Endothelial cell of umbilical vein (primary cell): ENCODE results near the gene CCDC196. TPM values are rescaled to one million over a fixed set of nuclear protein-coding genes. Genes with fewer than 3 reads are reported as not detected.

Experiments
- Bru-seq: library from RNA; stranded (reverse); fragments of 400-500 nt; gene quantifications from one replicate; lab custom pipeline; 2021; lab: Mats Ljungman, UMichigan
- BruChase-seq, 2 experiments: library from RNA; stranded (reverse); fragments of 400-500 nt; gene quantifications; one replicate each; lab custom pipeline; 2021; lab: Mats Ljungman, UMichigan
- BruUV-seq: library from RNA; stranded (reverse); fragments of 400-500 nt; replicated peaks from 2 replicates; lab custom pipeline; 2021; lab: Mats Ljungman, UMichigan
- CTCF ChIA-PET: fragments of 300-600, 350-600 bp; sonication (Branson Sonifier 250); formaldehyde crosslinking; loops from one replicate; lab custom pipeline; 2021; ENCODE audit warnings: antibody characterized with exemption, inconsistent platforms; lab: Charles Lee
- POLR2A ChIA-PET: fragments of 300-600, 350-600 bp; sonication (Branson Sonifier 250); formaldehyde crosslinking; loops from one replicate; lab custom pipeline; 2021; ENCODE audit warnings: antibody characterized with exemption, inconsistent platforms; lab: Charles Lee
- DNase-seq: peaks from one replicate; pipeline ENCODE4 v3.0.0-alpha.2; 2011; ENCODE audit warnings: low read depth, low spot score
- FAIRE-seq: peaks from 2 replicates; lab custom pipeline; 2011; peaks lifted over from hg19 to GRCh38; lab: Jason Lieb, UNC
- H2AFZ ChIP-seq: 2 replicates; pipeline ENCODE4 v1.6.0; 2012; ENCODE audit warnings: low read depth, low read length, control low read depth, inconsistent platforms
- H3K27ac ChIP-seq: 2 replicates; pipeline ENCODE4 v1.5.1; 2011; ENCODE audit warnings: low read depth, mild to moderate bottlenecking, control low read depth, low read length, moderate library complexity; ENCODE audit not compliant: insufficient read depth
- H3K27me3 ChIP-seq, 2 experiments: 2 replicates each; pipeline versions ENCODE4 v1.6.0 to v1.6.1; 2011; ENCODE audit warnings: low read length in 2 of 2, mixed read lengths in 1 of 2; ENCODE audit not compliant: control insufficient read depth in 2 of 2, insufficient read depth in 2 of 2
- H3K36me3 ChIP-seq, 2 experiments: 2 replicates in 1 of 2; 3 replicates in 1 of 2; pipeline ENCODE4 v1.5.1; 2011; ENCODE audit warnings: low read length in 2 of 2, mild to moderate bottlenecking in 1 of 2, moderate library complexity in 1 of 2; ENCODE audit not compliant: control insufficient read depth in 2 of 2, insufficient read depth in 2 of 2; ENCODE audit errors: extremely low read depth in 1 of 2
- H3K4me1 ChIP-seq: 3 replicates; pipeline ENCODE4 v1.5.1; 2011; ENCODE audit warnings: mild to moderate bottlenecking, low read length; ENCODE audit not compliant: control insufficient read depth, insufficient read depth; ENCODE audit errors: extremely low read depth
- H3K4me2 ChIP-seq: 2 replicates; pipeline ENCODE4 v1.6.1; 2011; ENCODE audit warnings: low read length, control low read depth, mixed read lengths; ENCODE audit not compliant: insufficient read depth
- H3K4me3 ChIP-seq, 3 experiments: fragments of 200-600 bp in 1 of 3; sonication (generic), shearing (Covaris generic) in 1 of 3; replicated peaks in 1 of 3; 2 replicates each; pipeline ENCODE4 v1.5.1; 2011 to 2016; ENCODE audit warnings: control low read depth in 3 of 3, low read length in 3 of 3, mild to moderate bottlenecking in 2 of 3, inconsistent platforms in 1 of 3, low read depth in 1 of 3, moderate library complexity in 1 of 3; ENCODE audit not compliant: insufficient read depth in 1 of 3
- H3K79me2 ChIP-seq: 2 replicates; pipeline ENCODE4 v1.6.0; 2012; ENCODE audit warnings: low read length, inconsistent platforms; ENCODE audit not compliant: control insufficient read depth, insufficient read depth
- H3K9ac ChIP-seq: replicated peaks from 2 replicates; pipeline ENCODE3; 2011; ENCODE audit warnings: low read length, control low read depth; ENCODE audit not compliant: insufficient read depth; ENCODE audit errors: extremely low read depth
- H3K9me1 ChIP-seq: replicated peaks from 3 replicates; pipeline ENCODE4 v1.6.0; 2011; ENCODE audit warnings: mild to moderate bottlenecking, low read length; ENCODE audit not compliant: control insufficient read depth, insufficient read depth; ENCODE audit errors: extremely low read depth
- H3K9me3 ChIP-seq: replicated peaks from 2 replicates; pipeline ENCODE4 v1.5.1; 2012; ENCODE audit warnings: low read length, inconsistent platforms; ENCODE audit not compliant: control insufficient read depth, insufficient read depth
- H4K20me1 ChIP-seq: replicated peaks from 2 replicates; pipeline ENCODE3; 2011; ENCODE audit warnings: mild to moderate bottlenecking, low read length; ENCODE audit not compliant: control insufficient read depth, insufficient read depth; ENCODE audit errors: extremely low read depth
- CTCF ChIP-seq, 2 donors: IDR thresholded peaks; 1 replicate in 1 of 2; 2 replicates in 1 of 2; pipeline ENCODE4 v1.5.1; 2011; ENCODE audit warnings: low read length in 2 of 2, mild to moderate bottlenecking in 2 of 2, moderate library complexity in 2 of 2, control low read depth in 1 of 2, inconsistent platforms in 1 of 2, low read depth in 1 of 2; ENCODE audit not compliant: insufficient read depth in 1 of 2; ENCODE audit errors: extremely low read depth in 1 of 2
- EZH2 ChIP-seq: IDR thresholded peaks from 2 replicates; pipeline ENCODE4 v1.6.1; 2012; ENCODE audit warnings: borderline replicate concordance, low read depth, mild to moderate bottlenecking, moderate library complexity, low read length, inconsistent platforms; ENCODE audit not compliant: severe bottlenecking
- FOS ChIP-seq: IDR thresholded peaks from 2 replicates; pipeline ENCODE4 v1.6.1; 2011; ENCODE audit warnings: mild to moderate bottlenecking, low read length, moderate library complexity, borderline replicate concordance; ENCODE audit not compliant: insufficient read depth
- GATA2 ChIP-seq: IDR thresholded peaks from 2 replicates; pipeline ENCODE4 v1.7.0; 2011; ENCODE audit warnings: low read depth, mild to moderate bottlenecking, moderate library complexity, mixed read lengths, low read length; ENCODE audit not compliant: insufficient read length, insufficient read depth
- JUN ChIP-seq: IDR thresholded peaks from 2 replicates; pipeline ENCODE4 v1.6.1; 2011; ENCODE audit warnings: borderline replicate concordance, low read depth; ENCODE audit not compliant: insufficient read length, insufficient read depth
- MAX ChIP-seq: IDR thresholded peaks from 2 replicates; pipeline ENCODE4 v1.6.1; 2011; ENCODE audit not compliant: insufficient read depth, insufficient read length
- MYC ChIP-seq: IDR thresholded peaks from one replicate; pipeline ENCODE4 v1.6.1; 2011; ENCODE audit warnings: mild to moderate bottlenecking, low read depth, low read length
- POLR2A ChIP-seq: IDR thresholded peaks from 2 replicates; pipeline ENCODE4 v1.6.1; 2012; ENCODE audit warnings: low read depth, mild to moderate bottlenecking, control low read depth, low read length
- POLR2AphosphoS5 ChIP-seq: IDR thresholded peaks from 2 replicates; pipeline ENCODE4 v1.6.1; 2012; ENCODE audit warnings: low read depth, mild to moderate bottlenecking, control low read depth, low read length, moderate library complexity; ENCODE audit not compliant: insufficient read depth
- dilution Hi-C: fragments of 300-500 bp; cut with MboI; formaldehyde crosslinking; loops from one replicate; pipeline ENCODE4 v1.15.0; 2019; ENCODE audit warnings: low sequenced_read_pairs; ENCODE audit not compliant: extremely low pct_ligation_motif_present
- intact Hi-C: fragments of 100-400 bp; cut with micrococcal nuclease; formaldehyde crosslinking; loops from one replicate; pipeline ENCODE4 v1.10.0; 2022
- long read RNA-seq: library from polyadenylated mRNA; stranded (forward); transcript quantifications from one replicate; pipeline ENCODE4 v2.0.0, GENCODE V29; 2021
- polyA minus RNA-seq, 3 experiments: library from RNA; depleted of rRNA, polyadenylated mRNA; stranded (reverse); fragments of >200 nt; gene quantifications; 1 replicate in 1 of 3; 2 replicates in 2 of 3; pipeline ENCODE4 v1.2.3, GENCODE V29; 2011
- polyA plus RNA-seq, 4 experiments: library from polyadenylated mRNA; depleted of rRNA in 3 of 4; stranded (reverse) in 3 of 4; unstranded in 1 of 4; fragments of >200 nt; gene quantifications; 2 replicates each; pipeline versions ENCODE4 v1.2.1 to v1.2.3, GENCODE V29; 2011 to 2012; ENCODE audit warnings: missing spikeins in 1 of 4
- total RNA-seq: library from RNA; stranded (reverse); gene quantifications from 2 replicates; pipeline ENCODE4 v1.2.3, GENCODE V29; 2021

The CCDC196 gene, protein sequence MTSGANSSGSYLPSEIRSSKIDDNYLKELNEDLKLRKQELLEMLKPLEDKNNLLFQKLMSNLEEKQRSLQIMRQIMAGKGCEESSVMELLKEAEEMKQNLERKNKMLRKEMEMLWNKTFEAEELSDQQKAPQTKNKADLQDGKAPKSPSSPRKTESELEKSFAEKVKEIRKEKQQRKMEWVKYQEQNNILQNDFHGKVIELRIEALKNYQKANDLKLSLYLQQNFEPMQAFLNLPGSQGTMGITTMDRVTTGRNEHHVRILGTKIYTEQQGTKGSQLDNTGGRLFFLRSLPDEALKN
- total RNA-seq: not detected in 2 replicates
- not detected in 2 replicates for polyA plus RNA-seq
- not detected in 2 replicates for polyA plus RNA-seq (2011; cell fraction: cytosol; rRNA removed)
- not detected in 2 replicates for polyA plus RNA-seq (2011; cell fraction: nucleus; rRNA removed)
- not detected in 2 replicates for polyA plus RNA-seq (2012)
- not detected in 2 replicates for polyA minus RNA-seq
- polyA minus RNA-seq (2011; cell fraction: cytosol; rRNA and poly(A)+ RNA removed): not detected
- not detected in 2 replicates for polyA minus RNA-seq (2011; cell fraction: nucleus; rRNA and poly(A)+ RNA removed)
- Bru-seq, nascent RNA: not detected
- BruChase-seq, experiment 1, labeled RNA remaining after a 6-hour chase: not detected
- BruChase-seq, experiment 2, labeled RNA remaining after a 2-hour chase: not detected
- long read RNA-seq: 0 reads

GRCh38 chr14:66485910-66486421 lies at the start of gene CCDC196:
Gene CCDC196 (plus strand): TSS chr14:66486371. CDS start chr14:66486503, 132 bp downstream.
- Histone ChIP-seq H3K79me2 (no peaks in the 10 kb centered on the region), H3K9ac (no peak within 1 kb of the TSS), H3K36me3 (no peaks in the 10 kb centered on the region), H3K9me3 (no peaks in the 10 kb centered on the region), H3K4me3 (no peak within 1 kb of the TSS), H3K9me1 (no peaks in the 10 kb centered on the region), H3K4me2 (no peak within 1 kb of the TSS), H3K4me1 (no peaks in the 10 kb centered on the region), H4K20me1 (no peaks in the 10 kb centered on the region), H3K27me3 (no peaks in the 10 kb centered on the region), H2AFZ (no peak within 1 kb of the TSS), H3K27ac (no peak within 1 kb of the TSS)
- DNase-seq: no peak
- dilution Hi-C loops (no loop called here), intact Hi-C loops (no loop called here)
- no peak for TF ChIP-seq GATA2
- TF ChIP-seq MYC: no peak
- no peak for TF ChIP-seq POLR2AphosphoS5
- no peak for TF ChIP-seq CTCF (IDR thresholded peaks at IDR 0.05; ENCODE audit: extremely low read depth in 1 of 2, insufficient read depth in 1 of 2, low read depth in 1 of 2, low read length in 2 of 2)
- TF ChIP-seq JUN: no peak
- no peak for TF ChIP-seq FOS
- no peak for TF ChIP-seq MAX
- no peak for TF ChIP-seq EZH2
- no peak for TF ChIP-seq POLR2A
- CTCF ChIA-PET: interaction anchor here (2.0 kb wide), 1 partner anchor 9 kb away, joined by 5 read pairs; no protein-coding TSS in a partner anchor
- POLR2A ChIA-PET: no interaction called here
- FAIRE-seq: no peak
- BruUV-seq: no TSS peak
